ENCODE results near the gene ATXN7.

ATXN7 gene

GRCh38 chr3:63986146-63986545, 122.5 kb downstream of the ATXN7 start:
- no peak for DNase-seq (ENCODE audit: low read depth)

GRCh38 chr3:63986831-63987230, 123.2 kb downstream of the ATXN7 start:
- DNase-seq (ENCODE audit: low read depth), result no peak

GRCh38 chr3:63988943-63989342, 125.3 kb downstream of the ATXN7 start:
- no peak for DNase-seq (ENCODE audit: low read depth)

DNA sequence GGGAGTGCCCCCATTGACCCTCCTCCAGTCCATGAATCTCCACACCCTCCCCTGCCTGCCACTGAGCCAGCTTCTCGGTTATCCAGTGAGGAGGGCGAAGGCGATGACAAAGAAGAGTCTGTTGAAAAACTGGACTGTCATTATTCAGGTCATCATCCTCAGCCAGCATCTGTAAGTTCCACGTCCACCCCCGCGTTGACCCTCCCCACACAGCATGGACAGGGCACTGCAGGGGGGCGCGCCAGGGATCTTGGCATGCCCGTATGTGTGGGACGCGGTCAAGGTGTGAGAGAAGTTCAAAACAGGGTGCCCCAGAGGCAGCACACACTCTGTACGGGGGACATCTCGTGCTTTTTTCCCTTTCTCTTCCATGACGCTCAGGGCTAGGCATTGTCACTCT, 126.5 kb downstream of the ATXN7 start:
- no peak for DNase-seq (ENCODE audit: low read depth)

DNA sequence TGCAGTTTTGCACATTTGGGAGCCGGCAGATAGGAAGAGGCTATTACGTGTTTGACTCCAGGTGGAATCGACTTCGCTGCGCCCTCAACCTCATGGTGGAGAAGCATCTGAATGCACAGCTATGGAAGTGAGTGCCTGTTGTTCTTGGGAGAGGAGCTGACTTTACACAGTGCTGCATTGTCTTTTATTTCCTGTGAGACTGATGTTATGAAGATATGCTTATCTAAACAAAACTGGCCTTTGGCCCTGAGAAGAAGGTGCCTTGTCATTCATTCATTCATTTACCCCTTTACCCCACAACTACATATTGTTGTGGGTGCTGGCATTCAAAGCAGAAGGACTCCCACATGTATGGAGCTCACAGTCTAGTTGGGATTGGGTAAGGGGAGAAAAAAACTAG, 127.1 kb downstream of the ATXN7 start:
- no peak for DNase-seq (ENCODE audit: low read depth)

DNA sequence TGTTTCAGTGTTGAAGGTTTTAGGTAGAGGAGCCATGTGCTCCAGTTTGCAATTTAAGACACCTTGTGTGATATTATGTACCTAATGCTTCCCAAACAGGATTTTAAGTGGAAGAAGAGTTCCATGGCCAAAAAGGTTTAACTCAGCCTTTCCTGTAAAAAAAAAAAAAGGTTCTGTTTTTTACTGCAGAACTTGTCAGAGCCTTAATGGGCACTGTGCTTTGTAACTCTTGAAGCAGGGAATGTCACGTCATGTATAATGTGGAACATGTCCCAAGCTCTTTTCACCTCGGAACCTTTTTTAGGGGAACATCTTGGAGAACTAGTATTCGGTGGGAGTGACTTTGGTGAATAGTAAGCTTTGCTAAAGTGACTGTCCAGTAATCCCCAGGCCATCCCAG, 128.0 kb downstream of the ATXN7 start:
- no peak for DNase-seq (ENCODE audit: low read depth)

DNA sequence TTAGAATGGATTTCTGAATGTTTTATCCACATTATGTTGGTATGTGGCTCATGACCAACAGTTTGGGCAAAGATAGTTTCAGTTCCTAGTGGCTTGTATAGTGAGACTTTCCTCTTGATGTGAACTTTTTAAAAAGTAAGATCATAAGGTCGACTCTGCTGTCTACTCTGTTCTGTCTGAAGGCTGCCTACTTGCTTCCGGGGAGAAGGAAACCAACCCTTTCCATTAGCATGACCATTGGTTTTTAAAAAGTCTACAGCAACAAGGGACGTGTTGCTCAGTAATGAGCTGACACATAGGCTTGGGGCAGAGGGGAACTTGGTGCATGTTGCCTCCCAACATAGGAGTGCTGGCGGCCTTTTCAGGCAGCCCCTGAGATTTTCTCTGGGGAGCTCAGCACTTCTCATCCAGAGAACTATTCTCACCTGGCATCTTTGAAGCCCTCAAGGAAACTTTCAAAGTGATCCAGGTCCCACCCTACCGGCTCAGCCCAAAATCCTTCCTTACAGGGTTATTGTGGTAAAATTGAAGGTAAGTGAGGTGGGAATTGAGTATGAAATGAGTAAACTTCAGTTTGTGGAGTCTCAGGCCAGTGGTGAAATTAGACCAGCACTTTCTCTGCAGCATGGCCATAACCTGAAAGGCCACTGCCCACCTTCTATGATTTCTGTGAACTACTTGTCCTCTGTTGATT, 129.0 kb downstream of the ATXN7 start:
- no peak for DNase-seq (ENCODE audit: low read depth)

DNA sequence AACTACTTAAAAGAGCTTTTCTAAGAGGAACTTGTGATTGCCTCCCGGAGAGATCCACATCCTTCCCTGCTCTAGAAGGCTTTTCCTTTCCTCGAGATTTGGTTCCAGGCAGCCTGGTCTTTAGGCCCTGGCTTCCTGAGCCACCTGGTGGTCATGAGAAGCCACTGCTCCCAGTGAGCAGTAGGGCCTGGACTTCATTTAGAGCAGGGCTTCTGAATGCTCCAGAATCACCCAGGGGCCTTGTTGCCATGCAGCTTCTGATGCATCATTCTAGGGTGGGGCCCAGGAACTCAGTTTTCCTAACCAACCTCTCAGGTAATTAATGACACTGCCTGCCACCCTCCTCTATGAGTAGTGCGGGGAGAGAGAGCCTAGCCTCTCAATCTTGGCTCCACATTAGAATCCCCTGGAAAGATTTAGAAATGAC, 130.0 kb downstream of the ATXN7 start:
- peak; percentile 14 for DNase-seq (ENCODE audit: low read depth)

DNA sequence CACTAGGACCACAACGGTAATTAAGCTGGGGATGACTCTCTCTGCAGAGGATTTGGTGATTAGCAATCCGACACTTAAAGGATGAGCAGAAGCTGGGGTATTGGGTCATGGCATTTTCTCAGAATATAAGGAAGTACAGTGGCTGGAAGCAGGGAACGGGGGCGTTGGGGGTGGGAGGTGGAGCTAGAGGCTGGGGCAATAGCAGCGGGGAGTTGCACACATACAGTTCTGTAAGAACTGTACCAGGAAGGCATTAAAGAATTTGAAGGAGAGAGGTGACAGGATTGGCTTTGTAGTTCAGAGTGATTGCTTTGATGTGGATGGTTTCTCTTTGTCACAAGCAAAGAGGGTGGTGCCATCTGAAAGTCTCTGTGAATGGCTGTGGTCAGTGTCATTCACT, 131.4 kb downstream of the ATXN7 start:
- DNase-seq (ENCODE audit: low read depth), result no peak

DNA sequence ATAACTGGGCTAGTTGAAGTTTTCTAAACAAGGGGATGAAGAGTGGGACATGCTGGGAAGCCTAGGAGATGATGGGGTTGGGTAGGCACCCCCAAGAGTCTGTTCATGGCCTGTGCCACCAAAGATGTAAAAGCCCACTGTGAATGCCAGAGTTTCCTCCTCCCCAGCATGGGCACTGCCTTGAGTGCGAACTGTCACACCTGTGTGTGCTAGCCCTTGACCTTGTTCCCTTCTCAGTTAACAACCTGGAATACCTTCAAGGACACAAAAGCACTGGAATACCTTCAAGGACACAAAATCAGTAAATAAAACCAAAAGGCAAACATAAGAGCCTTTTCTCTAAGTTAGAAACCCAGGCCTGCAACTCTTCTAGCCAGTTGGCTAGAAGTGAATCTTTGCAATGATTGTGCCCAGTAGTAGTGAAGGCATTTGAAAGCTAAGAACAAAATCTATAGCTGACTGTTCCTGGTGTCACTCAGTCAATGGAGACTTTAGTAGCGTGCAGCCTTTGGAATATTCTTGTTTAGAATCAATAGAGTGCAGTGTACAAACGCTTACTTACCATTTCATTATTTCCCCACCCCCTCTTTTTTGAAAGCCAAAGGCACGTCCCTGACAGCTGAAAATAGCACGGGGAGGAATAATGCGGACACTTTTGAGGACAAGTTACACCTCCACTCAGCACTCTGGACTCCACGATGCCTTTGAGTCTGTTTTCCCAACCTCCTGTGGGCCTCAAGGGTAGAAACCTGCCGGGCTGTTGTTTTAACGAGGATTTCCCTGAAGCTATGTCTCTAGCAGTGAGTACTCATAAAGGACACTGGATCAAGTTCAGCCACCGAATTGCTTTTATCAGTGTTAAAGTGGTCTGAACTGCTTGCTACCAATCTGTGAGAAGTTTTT, 135.4 kb downstream of the ATXN7 start:
- DNase-seq (ENCODE audit: low read depth), result no peak

- DNase-seq (ENCODE audit: low read depth), result no peak
These were observed 136.9 kb downstream of the ATXN7 start for GRCh38 chr3:64000453-64001055.

GRCh38 chr3:64002233-64002632, 138.6 kb downstream of the ATXN7 start:
- DNase-seq (ENCODE audit: low read depth), result no peak

DNA sequence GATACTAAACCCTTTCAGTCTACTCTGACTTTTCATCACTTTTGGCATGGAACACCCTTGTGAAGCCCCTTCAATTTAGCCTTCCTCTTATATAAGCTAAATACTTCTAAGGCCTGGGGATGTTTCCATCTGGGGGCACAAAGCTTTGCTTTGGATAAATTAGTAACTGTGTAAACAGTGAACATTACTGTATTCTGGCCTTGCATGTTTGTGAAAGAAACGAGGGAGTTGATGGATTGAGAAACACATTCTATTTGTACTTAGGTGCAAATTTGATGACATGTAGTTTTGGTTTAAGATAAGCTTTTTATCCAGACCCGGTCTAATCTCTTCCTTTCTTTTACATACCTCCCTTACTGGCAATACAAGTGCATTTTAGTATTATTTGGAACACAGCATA, 139.9 kb downstream of the ATXN7 start:
- DNase-seq (ENCODE audit: low read depth), result no peak

GRCh38 chr3:64008017-64008416, 144.3 kb downstream of the ATXN7 start:
- no peak for DNase-seq (ENCODE audit: low read depth)

DNA sequence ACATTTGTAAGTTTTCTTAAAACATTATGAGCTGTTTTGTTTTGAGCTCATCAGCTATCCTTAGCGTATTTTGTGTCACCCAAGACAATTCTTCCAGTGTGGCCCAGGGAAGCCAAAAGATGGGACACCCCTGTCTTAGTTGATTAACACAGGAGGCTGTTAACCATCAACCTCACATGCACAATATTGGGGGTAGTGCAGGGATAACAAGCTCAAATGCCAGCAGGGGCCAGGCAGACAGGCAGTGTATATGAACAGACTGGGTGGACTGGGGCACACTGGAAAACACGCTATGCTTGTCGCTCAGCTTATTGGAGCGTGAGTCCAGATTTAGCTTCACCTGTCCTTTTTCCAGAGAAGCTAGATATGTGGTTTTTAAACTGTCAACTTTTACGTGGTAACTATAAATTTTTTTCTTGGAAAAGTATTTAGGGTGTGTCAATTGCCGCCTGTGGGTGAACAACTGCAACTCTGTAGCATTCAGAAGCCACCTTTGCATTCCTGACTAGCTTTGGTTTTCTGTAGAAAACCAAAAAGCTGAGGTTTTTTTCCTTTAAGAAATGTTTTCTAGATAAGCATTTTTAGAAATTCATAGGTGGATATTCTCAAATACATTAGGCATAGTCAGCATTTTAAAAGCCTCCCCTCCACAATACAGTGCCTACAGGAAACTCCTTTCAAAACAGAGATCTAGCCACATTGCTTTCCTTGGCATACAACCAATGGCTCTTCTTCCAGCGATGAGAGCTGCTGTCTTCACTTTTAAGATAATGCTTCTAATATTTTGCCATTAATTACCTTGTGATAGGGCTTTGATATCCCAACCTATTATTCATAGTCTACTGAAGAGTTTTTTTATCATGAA, 145.1 kb downstream of the ATXN7 start:
- DNase-seq (ENCODE audit: low read depth), result no peak

DNA sequence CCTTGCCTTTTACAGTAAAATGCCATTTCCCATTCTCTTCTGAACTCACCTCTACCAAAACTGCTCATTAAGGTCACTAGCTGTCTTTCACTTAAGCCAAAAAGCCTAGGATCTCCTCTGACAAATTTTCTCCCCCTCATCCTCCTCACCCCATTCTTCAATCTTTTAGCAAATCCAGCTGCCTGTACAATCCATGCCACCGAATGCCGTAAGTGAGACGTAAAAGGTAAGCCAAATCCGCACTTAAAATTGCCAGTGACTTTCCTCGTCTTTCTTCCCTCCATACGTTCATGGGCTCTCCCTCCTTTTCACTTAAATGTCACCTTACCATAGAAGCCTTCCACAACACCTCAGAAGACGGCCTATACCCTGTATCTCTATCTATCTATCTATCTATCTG, 145.9 kb downstream of the ATXN7 start:
- no peak for DNase-seq (ENCODE audit: low read depth)

GRCh38 chr3:64010199-64010598, 146.5 kb downstream of the ATXN7 start:
- no peak for DNase-seq (ENCODE audit: low read depth)

- no peak for DNase-seq (ENCODE audit: low read depth)
These were observed 148.0 kb downstream of the ATXN7 start for GRCh38 chr3:64011685-64012084.

DNA sequence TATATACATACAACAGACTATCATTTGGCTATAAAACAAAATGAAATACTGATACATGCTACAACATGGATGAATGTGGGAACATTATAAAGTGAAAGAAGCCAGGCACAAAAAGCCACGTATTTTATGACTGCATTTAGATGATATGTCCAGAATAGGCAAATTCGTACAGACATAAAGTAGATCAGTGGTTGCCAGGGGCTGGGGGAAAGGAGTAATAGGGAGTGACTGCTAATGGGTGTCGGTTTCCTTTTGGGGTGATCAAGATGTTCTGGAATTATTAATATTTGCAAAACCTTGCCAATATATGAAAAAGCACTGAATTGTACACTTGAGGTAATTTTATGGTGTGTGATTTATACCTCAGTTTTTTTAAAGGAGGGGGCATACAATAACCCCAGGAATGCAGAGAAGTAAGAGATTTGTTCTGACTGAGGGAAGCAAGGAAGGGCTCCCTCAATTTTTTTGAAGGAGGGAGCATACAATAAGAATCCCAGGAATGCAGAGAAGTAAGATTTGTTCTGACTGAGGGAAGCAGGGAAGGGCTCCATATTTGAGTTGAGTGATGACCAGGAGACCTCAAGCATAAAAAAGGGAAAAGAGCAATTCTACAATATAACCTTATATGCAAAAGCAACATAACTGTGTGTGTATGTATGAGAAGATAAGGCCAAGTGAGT, 153.4 kb downstream of the ATXN7 start:
- DNase-seq (ENCODE audit: low read depth), result no peak

- no peak for DNase-seq (ENCODE audit: low read depth)
These were observed 155.6 kb downstream of the ATXN7 start for GRCh38 chr3:64019271-64019670.

DNA sequence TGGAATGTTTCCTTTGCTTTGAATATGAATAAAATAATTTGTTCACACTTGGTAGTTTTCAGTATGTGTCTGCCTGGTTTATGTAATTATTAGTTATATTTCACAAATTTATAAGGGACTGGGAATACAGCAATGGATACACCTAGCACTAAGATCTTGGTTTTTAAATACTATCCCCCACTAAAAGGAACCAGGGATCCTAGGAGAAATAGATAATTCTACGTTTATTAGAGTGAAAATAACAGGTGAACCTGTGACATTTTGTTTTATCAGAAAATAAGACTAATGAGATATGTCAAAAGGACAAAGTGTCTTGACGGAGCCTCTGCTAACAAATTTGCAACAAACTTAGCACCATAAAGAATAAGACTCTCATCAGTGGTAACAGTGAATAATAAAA, 156.2 kb downstream of the ATXN7 start:
- no peak for DNase-seq (ENCODE audit: low read depth)

GRCh38 chr3:64021922-64022321, 158.3 kb downstream of the ATXN7 start:
- no peak for DNase-seq (ENCODE audit: low read depth)

Measured in stimulated activated CD8-positive, alpha-beta memory T cell treated with anti-CD3 and anti-CD28 coated beads, Interleukin-4, amount 100 ng/mL, for 24 hours (primary cell).